UCSD-AML1 (cell line): ENCODE results near the gene C1QL1.
A peak's percentile ranks its signal among the peaks of the same experiment; 100 is the strongest.

ENCODE experiments used
- DNase-seq: peaks from one replicate; lab custom pipeline; 2025; ENCODE audit not compliant: unreplicated experiment; lab: John Stamatoyannopoulos, UW

The C1QL1 gene

GRCh38 chr17:44968225-44969143 is at the start of gene C1QL1:
TSS of gene C1QL1 (minus strand) at chr17:44968303. CDS start at chr17:44968048, 255 bp downstream.
- DNase-seq, result peak; percentile 92

GRCh38 chr17:45016823-45017222 is 48.7 kb upstream of the C1QL1 start:
- no peak for DNase-seq

GRCh38 chr17:45016237-45016636 is 48.1 kb upstream of the C1QL1 start:
- no peak for DNase-seq

- no peak for DNase-seq
Measured at GRCh38 chr17:45013021-45013997, 45.2 kb upstream of the C1QL1 start.

GRCh38 chr17:45011767-45012166 is 43.7 kb upstream of the C1QL1 start:
- DNase-seq, result no peak

GRCh38 chr17:45009676-45010467 is 41.8 kb upstream of the C1QL1 start:
- DNase-seq, result no peak

- DNase-seq, result no peak
Measured at GRCh38 chr17:45008216-45008615, 40.1 kb upstream of the C1QL1 start.

GRCh38 chr17:45006927-45007461 is 38.9 kb upstream of the C1QL1 start:
- no peak for DNase-seq

GRCh38 chr17:45005700-45006099 is 37.6 kb upstream of the C1QL1 start:
- DNase-seq, result no peak

- DNase-seq, result no peak
Measured at GRCh38 chr17:45004388-45004787, 36.3 kb upstream of the C1QL1 start.

GRCh38 chr17:45003877-45004276 is 35.8 kb upstream of the C1QL1 start:
- DNase-seq, result no peak

GRCh38 chr17:45001310-45001709 is 33.2 kb upstream of the C1QL1 start:
- no peak for DNase-seq

GRCh38 chr17:44999433-44999832 is 31.3 kb upstream of the C1QL1 start:
- DNase-seq, result no peak

- no peak for DNase-seq
Measured at GRCh38 chr17:44998646-44999045, 30.5 kb upstream of the C1QL1 start.

GRCh38 chr17:44997733-44998520 is 29.8 kb upstream of the C1QL1 start:
- DNase-seq, result no peak

- DNase-seq, result no peak
Measured at GRCh38 chr17:44996304-44996703, 28.2 kb upstream of the C1QL1 start.

GRCh38 chr17:44995436-44996001 is 27.4 kb upstream of the C1QL1 start:
- no peak for DNase-seq

- DNase-seq, result no peak
Measured at GRCh38 chr17:44992242-44992939, 24.3 kb upstream of the C1QL1 start.

GRCh38 chr17:44990994-44991393 is 22.9 kb upstream of the C1QL1 start:
- DNase-seq, result no peak
